Peyer's patch (tissue), 4 donors: ENCODE results near the gene PLA2G2D. TPM values are rescaled to one million over a fixed set of nuclear protein-coding genes. Genes with fewer than 3 reads are reported as not detected.

Experiments used
- DNase-seq, 3 donors: peaks; one replicate each; pipeline ENCODE4 v3.0.0-alpha.2; 2017 to 2019
- H3K27ac ChIP-seq, 4 donors: fragments of 200-600 bp; sonication (generic); one replicate each; pipeline ENCODE4 v1.5.1; 2016 to 2019
- H3K27me3 ChIP-seq, 2 donors: fragments of 200-600 bp; sonication (generic); one replicate each; pipeline ENCODE4 v1.5.1; 2019
- H3K36me3 ChIP-seq, 3 donors: fragments of 200-600 bp; sonication (generic); one replicate each; pipeline ENCODE4 v1.5.1; 2016 to 2019
- H3K4me1 ChIP-seq, 4 donors: fragments of 200-600 bp; sonication (generic); one replicate each; pipeline ENCODE4 v1.5.1; 2016 to 2019
- H3K4me3 ChIP-seq, 4 donors: fragments of 200-600 bp; sonication (generic); 1 replicate in 3 of 4; 2 replicates in 1 of 4; pipeline ENCODE4 v1.5.1; 2016 to 2019; ENCODE audit warnings: mild to moderate bottlenecking in 1 of 4
- H3K9me3 ChIP-seq, 4 donors: fragments of 200-600 bp; sonication (generic); one replicate each; pipeline ENCODE4 v1.5.1; 2016 to 2019; ENCODE audit warnings: mild to moderate bottlenecking in 1 of 4
- POLR2A ChIP-seq, 2 donors: fragments of 450-650 bp; IDR thresholded peaks; one replicate each; pipeline ENCODE4 v1.5.1; 2017; ENCODE audit warnings: antibody characterized with exemption in 2 of 2, mild to moderate bottlenecking in 2 of 2, moderate library complexity in 2 of 2
- total RNA-seq, 4 donors: library from RNA; depleted of rRNA; stranded (reverse); fragments of >200 nt; gene quantifications; one replicate each; pipeline ENCODE4 v1.1.0, GENCODE V29; 2016
- TF ChIP-seq, protein P1 (sequence below), 6 experiments: fragments of 450-650 bp in 4 of 6; fragments of 200-600 bp in 2 of 6; sonication (generic) in 1 of 6; IDR thresholded peaks; one replicate each; pipeline ENCODE4 v1.5.1; 2017 to 2019; ENCODE audit warnings: antibody characterized with exemption in 6 of 6, mild to moderate bottlenecking in 3 of 6, moderate library complexity in 1 of 6

PLA2G2D gene
- total RNA-seq, 4 donors from 2014 or later = 0.40 TPM; not detected in 3

DNA sequence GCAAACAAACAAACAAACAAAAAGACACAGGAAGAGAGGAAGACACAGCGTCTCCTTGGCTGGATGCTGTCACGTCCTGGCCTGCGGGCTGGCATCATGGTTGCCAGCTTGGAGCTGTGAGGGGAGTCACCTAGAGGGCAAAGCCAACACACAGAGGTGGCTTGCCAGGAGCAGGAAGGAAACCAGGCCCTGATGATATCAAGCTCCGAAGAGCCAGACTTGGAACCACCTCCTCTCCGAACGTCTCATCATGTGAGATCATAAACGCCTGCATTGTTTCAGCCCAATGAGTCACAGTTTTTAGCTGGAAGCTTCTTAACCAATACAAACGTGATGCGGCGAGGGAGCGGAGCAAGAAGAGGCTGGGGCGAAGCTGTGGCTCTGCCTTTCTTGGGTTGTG is 8.7 kb downstream of the PLA2G2D start:
- Histone ChIP-seq H3K4me1 (no peaks in the 10 kb centered on the region), H3K4me3 (no peak overlapping the region), H3K27ac (no peak overlapping the region), H3K27me3 (no peaks in the 10 kb centered on the region), H3K36me3 (no peaks in the 10 kb centered on the region), H3K9me3 (no peaks in the 10 kb centered on the region)
- TF ChIP-seq, protein P1, sequence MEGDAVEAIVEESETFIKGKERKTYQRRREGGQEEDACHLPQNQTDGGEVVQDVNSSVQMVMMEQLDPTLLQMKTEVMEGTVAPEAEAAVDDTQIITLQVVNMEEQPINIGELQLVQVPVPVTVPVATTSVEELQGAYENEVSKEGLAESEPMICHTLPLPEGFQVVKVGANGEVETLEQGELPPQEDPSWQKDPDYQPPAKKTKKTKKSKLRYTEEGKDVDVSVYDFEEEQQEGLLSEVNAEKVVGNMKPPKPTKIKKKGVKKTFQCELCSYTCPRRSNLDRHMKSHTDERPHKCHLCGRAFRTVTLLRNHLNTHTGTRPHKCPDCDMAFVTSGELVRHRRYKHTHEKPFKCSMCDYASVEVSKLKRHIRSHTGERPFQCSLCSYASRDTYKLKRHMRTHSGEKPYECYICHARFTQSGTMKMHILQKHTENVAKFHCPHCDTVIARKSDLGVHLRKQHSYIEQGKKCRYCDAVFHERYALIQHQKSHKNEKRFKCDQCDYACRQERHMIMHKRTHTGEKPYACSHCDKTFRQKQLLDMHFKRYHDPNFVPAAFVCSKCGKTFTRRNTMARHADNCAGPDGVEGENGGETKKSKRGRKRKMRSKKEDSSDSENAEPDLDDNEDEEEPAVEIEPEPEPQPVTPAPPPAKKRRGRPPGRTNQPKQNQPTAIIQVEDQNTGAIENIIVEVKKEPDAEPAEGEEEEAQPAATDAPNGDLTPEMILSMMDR (IDR thresholded peaks at IDR 0.05) = no peak
- no peak for TF ChIP-seq POLR2A (IDR thresholded peaks at IDR 0.05)
- no peak for DNase-seq

DNA sequence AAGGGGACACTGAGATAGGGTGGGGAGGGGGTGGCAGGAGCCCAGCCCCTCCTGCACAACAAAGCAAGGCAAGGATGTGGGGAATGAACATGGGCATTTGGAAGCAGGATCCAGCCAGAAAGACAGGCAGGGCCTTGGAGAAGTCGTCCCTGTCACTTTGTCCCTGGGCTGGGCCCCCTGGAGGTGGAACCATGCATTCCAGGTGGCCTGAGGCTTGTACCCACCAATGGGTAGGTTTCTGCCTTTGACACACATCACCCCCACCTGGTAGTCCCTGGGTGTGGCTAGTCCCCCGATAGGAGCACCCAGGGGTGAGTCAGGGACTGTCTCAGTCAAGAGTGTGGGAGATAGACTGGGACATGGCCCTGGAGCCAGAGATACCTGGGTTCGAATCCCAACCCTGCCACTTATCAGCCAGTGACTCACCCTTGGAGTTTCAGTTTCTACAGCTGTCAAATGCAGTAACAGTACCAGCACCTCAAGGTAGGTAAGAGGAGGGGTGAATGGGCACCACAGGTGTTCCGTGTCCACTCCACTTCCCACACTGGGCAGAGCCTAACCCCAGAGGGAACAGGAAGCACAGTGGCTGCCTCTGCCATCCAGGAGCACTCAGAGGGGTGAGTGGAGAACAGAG is 10.0 kb downstream of the PLA2G2D start:
- Histone ChIP-seq H3K27me3 (no peaks in the 10 kb centered on the region), H3K9me3 (no peaks in the 10 kb centered on the region), H3K36me3 (no peaks in the 10 kb centered on the region), H3K4me3 (no peak overlapping the region), H3K4me1 (no peaks in the 10 kb centered on the region), H3K27ac (no peak overlapping the region)
- no peak for DNase-seq
- no peak for TF ChIP-seq POLR2A (IDR thresholded peaks at IDR 0.05)
- TF ChIP-seq, protein P1 (IDR thresholded peaks at IDR 0.05) = no peak

DNA sequence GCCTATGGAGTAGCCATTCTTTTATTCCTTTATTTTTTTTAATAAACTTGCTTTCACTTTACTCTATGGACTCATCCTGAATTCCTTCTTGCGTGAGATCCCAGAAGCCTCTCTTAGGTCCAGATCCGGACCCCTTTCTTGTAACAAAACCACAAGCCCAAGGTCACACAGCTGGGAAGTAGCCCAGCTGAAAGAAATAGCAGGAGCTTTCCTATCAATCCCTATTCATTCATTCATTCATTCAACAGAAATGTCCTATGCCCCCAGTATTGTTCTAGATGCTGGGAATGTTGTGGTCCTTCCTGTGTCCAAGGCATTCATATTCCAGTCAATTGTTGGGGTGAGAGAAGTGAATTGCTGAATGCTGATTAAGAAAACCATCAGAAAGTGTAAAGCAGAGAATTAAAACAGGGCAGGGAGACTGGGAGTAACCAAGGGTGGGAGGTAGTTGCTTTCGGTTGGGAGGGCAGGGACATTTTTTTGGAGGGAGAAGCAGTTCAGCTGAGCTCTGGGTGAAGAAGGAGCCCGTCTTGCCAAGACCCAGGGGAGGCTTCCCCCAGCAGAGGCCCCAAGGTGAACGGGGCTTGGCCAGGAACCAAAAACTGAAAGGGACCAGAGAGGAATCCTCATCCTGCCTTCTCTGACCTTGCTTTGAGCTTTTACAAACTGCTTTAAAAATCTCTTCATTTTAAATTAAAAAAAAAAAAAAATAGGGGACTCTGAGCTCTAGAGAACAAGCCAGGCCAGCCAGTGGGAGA is 10.8 kb downstream of the PLA2G2D start:
- Histone ChIP-seq H3K36me3 (no peaks in the 10 kb centered on the region), H3K4me3 (no peak overlapping the region), H3K27me3 (no peaks in the 10 kb centered on the region), H3K27ac (no peak overlapping the region), H3K4me1 (no peaks in the 10 kb centered on the region), H3K9me3 (no peaks in the 10 kb centered on the region)
- no peak for DNase-seq
- no peak for TF ChIP-seq POLR2A (IDR thresholded peaks at IDR 0.05)
- TF ChIP-seq, protein P1 (IDR thresholded peaks at IDR 0.05) = no peak

DNA sequence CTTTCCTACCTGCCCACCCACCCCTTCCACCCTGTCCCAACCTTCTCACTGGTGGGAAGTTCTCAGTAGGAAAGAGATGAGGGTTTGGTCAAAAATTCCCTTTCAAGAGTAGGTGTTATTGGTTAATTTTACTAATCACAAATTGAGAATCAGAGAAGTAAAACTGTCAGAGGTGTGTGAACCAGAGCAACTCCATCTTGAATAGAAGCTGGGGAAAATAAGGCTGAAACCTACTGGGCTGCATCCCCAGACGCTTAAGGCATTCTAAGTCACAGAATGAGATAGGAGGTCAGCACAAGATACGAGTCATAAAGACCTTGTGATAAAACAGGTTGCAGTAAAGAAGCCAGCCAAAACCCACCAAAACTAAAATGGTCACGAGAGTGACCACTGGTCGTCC is 11.5 kb downstream of the PLA2G2D start:
- Histone ChIP-seq H3K4me3 (no peak overlapping the region), H3K36me3 (no peaks in the 10 kb centered on the region), H3K9me3 (no peaks in the 10 kb centered on the region), H3K27me3 (no peaks in the 10 kb centered on the region), H3K27ac (no peak overlapping the region), H3K4me1 (no peaks in the 10 kb centered on the region)
- DNase-seq = no peak
- TF ChIP-seq, protein P1 (IDR thresholded peaks at IDR 0.05) = no peak
- TF ChIP-seq POLR2A (IDR thresholded peaks at IDR 0.05) = no peak

DNA sequence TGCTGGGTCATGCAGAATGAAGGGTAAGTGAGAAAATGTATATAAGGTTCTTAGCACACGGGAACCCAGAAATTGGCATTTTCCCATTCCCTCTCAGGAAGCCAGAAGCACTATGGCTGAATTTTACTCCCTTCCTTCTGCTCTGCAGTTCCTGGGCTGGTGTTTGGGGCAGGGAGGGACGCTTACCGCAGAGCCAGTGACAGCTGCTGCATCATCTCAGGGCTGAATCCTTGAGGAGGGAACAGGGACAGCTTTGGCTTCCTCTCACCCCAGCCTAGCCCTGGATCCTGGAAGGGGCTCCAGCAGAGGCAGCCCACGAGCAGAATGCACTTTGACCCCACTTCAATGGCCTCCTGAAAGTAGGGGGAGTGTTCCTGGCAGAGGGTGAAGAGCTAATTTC is 12.0 kb downstream of the PLA2G2D start:
- no peak for DNase-seq
- Histone ChIP-seq H3K4me1 (no peaks in the 10 kb centered on the region), H3K9me3 (no peaks in the 10 kb centered on the region), H3K27ac (no peak overlapping the region), H3K36me3 (no peaks in the 10 kb centered on the region), H3K27me3 (no peaks in the 10 kb centered on the region), H3K4me3 (no peak overlapping the region)
- no peak for TF ChIP-seq POLR2A (IDR thresholded peaks at IDR 0.05)
- TF ChIP-seq, protein P1 (IDR thresholded peaks at IDR 0.05) = no peak
